Measurements from ENCODE around the gene TTLL11. TPM values are rescaled to one million over a fixed set of nuclear protein-coding genes. Genes with fewer than 3 reads are reported as not detected.

Gene TTLL11
- total and polyA plus RNA-seq, 2 of the 8 experiments (the other 6 are each of a cell fraction or from before 2014, with no cell fraction given) = 0.56 to 0.80 TPM

GRCh38 chr9:122128969-122129343, 35.8 kb upstream of the TTLL11 start:
- peaks cover 7 to 25% (median 18%) of the 10 kb centered on the region in 4 experiments for H3K4me1 ChIP-seq (replicated peaks in 1 of 4; ENCODE audit: control insufficient read depth in 3 of 4, insufficient read depth in 4 of 4, low read length in 3 of 4)
- no peak overlapping the region for H2BK12ac ChIP-seq (ENCODE audit: low read depth, low read length)
- no peaks in the 10 kb centered on the region for H3K79me2 ChIP-seq (ENCODE audit: control insufficient read depth in 1 of 2, insufficient read depth in 2 of 2, low read length in 2 of 2)
- TF ChIP-seq RAD21 (IDR thresholded peaks at IDR 0.05 in 1 of 2, conservative IDR thresholded peaks at IDR 0.05 in 1 of 2; ENCODE audit: low read depth in 2 of 2, low read length in 2 of 2) (no peak), BRCA1 (IDR thresholded peaks at IDR 0.05; ENCODE audit: low read depth, low read length) (no peak)
- H4K5ac ChIP-seq (ENCODE audit: insufficient read length, low read depth, low read length) = no peak overlapping the region
- FAIRE-seq (no peak), DNase-seq (ENCODE audit: low read depth in 1 of 2, low spot score in 2 of 2) (no peak)
- H2BK20ac ChIP-seq (ENCODE audit: low read length) = no peak overlapping the region
- WGBS, 2 experiments (ENCODE audit: extremely low coverage in 1 of 2, insufficient coverage in 1 of 2, insufficient read length in 1 of 2, insufficient replicate concordance in 2 of 2, low coverage in 1 of 2, low lambda C conversion rate in 2 of 2, missing lambda C conversion rate in 1 of 2) = 82% methylated on average over 7 of the region's 7 CpGs; no CpG with 5 or more reads in 1 of the 2 experiments
- H3K36me3 ChIP-seq (ENCODE audit: control insufficient read depth in 2 of 4, insufficient read depth in 4 of 4, low read length in 3 of 4) = no peaks in the 10 kb centered on the region
- peaks cover 8% of the 10 kb centered on the region; the same call in 1 of the 2 replicates for H3K23me2 ChIP-seq (ENCODE audit: low read depth, low read length)
- H3K27ac ChIP-seq (ENCODE audit: low read depth, low read length) = no peak overlapping the region
- H3K27me3 ChIP-seq (replicated peaks in 1 of 4; ENCODE audit: control insufficient read depth in 3 of 4, extremely low read depth in 1 of 4, insufficient read depth in 3 of 4, low read length in 3 of 4) = peaks cover 9 to 31% (median 27%) of the 10 kb centered on the region in 4 experiments
- H4K20me1 ChIP-seq (replicated peaks in 1 of 2; ENCODE audit: control insufficient read depth in 1 of 2, insufficient read depth in 2 of 2, low read length in 2 of 2) = peaks cover 0 to 1% of the 10 kb centered on the region in 2 experiments
- ChIA-PET POLR2A (ENCODE audit: partially characterized antibody) (interaction anchor here (1.2 to 1.8 kb wide), 2 partner anchors 13 to 242 kb away, joined by 3 read pairs; partner anchors contain the start of gene PTGS1), CTCF (ENCODE audit: partially characterized antibody) (interaction anchor here (0.6 to 15.6 kb wide), 11 partner anchors 8 to 216 kb away, joined by 3 to 544 read pairs (median 5); partner anchors contain the start of genes MORN5, MRRF, NDUFA8 and RBM18)
- H2BK15ac ChIP-seq (ENCODE audit: low read length) = no peak overlapping the region
- H3K4me3 ChIP-seq (ENCODE audit: extremely low read depth in 1 of 4, insufficient read depth in 2 of 4, low read depth in 3 of 4, low read length in 4 of 4) = no peak overlapping the region
- H4K8ac ChIP-seq (ENCODE audit: extremely low read depth, insufficient read depth, low read length) = no peak overlapping the region
- H3K23ac ChIP-seq (ENCODE audit: insufficient read length) = no peak overlapping the region
- no peak overlapping the region; the same call in 1 of the 2 replicates for H2AK5ac ChIP-seq (ENCODE audit: low read depth, low read length)
- no peak overlapping the region for H3K18ac ChIP-seq (ENCODE audit: extremely low read depth, low read length)
- H3K79me1 ChIP-seq (ENCODE audit: low read depth, low read length) = no peaks in the 10 kb centered on the region
- no peak overlapping the region for H3K4ac ChIP-seq (replicated peaks; ENCODE audit: insufficient read length, low read depth, low read length)
- no peak overlapping the region for H3K14ac ChIP-seq (ENCODE audit: insufficient read length)
- H3K4me2 ChIP-seq (ENCODE audit: insufficient read depth in 1 of 2, low read depth in 2 of 2, low read length in 2 of 2) = no peak overlapping the region
- no peak overlapping the region for H4K91ac ChIP-seq (replicated peaks; ENCODE audit: insufficient read length, low read length)
- H3K9me3 ChIP-seq (ENCODE audit: insufficient read depth in 2 of 2, low read depth in 1 of 2, low read length in 1 of 2) = no peaks in the 10 kb centered on the region
- H3K9ac ChIP-seq (replicated peaks in 1 of 4; ENCODE audit: extremely low read depth in 1 of 4, low read depth in 3 of 4, low read length in 3 of 4) = no peak overlapping the region
- H2BK120ac ChIP-seq (replicated peaks; ENCODE audit: low read depth, low read length) = no peak overlapping the region
- no peak overlapping the region for H2BK5ac ChIP-seq (ENCODE audit: low read depth, low read length)
- no peak overlapping the region for H3K56ac ChIP-seq (replicated peaks; ENCODE audit: insufficient read length, low read depth, low read length)
- no peak overlapping the region for H2AFZ ChIP-seq (ENCODE audit: low read length)

Measured in H1 (cell line).